Kidney epithelial cell (primary cell): Measurements from ENCODE around the gene THSD4. TPM values are rescaled to one million over a fixed set of nuclear protein-coding genes. Genes with fewer than 3 reads are reported as not detected.

ENCODE experiments used
- DNase-seq: peaks from one replicate; pipeline ENCODE4 v3.0.0-alpha.2; 2010; ENCODE audit warnings: low read depth
- H3K27me3 ChIP-seq: 2 replicates; pipeline ENCODE4 v1.6.0; 2011; ENCODE audit warnings: low read length; ENCODE audit not compliant: control insufficient read depth, insufficient read depth
- H3K36me3 ChIP-seq: 2 replicates; pipeline ENCODE4 v1.5.1; 2011; ENCODE audit warnings: low read length; ENCODE audit not compliant: control insufficient read depth, insufficient read depth
- H3K4me3 ChIP-seq: 2 replicates; pipeline ENCODE4 v1.5.1; 2011; ENCODE audit warnings: low read depth, mild to moderate bottlenecking, control low read depth, low read length
- total RNA-seq: library from RNA; depleted of rRNA; stranded (reverse); fragments of >200 nt; gene quantifications from 2 replicates; pipeline ENCODE4 v1.2.3, GENCODE V29; 2015
- TF ChIP-seq, protein P1 (sequence below): IDR thresholded peaks from 2 replicates; pipeline ENCODE4 v1.5.1; 2011; ENCODE audit warnings: mild to moderate bottlenecking, moderate library complexity, low read length, control low read depth, inconsistent platforms; ENCODE audit not compliant: insufficient read depth, poor library complexity, severe bottlenecking

The THSD4 gene
- total RNA-seq, 1 donor from 2014 or later, result 17.7 TPM

DNA sequence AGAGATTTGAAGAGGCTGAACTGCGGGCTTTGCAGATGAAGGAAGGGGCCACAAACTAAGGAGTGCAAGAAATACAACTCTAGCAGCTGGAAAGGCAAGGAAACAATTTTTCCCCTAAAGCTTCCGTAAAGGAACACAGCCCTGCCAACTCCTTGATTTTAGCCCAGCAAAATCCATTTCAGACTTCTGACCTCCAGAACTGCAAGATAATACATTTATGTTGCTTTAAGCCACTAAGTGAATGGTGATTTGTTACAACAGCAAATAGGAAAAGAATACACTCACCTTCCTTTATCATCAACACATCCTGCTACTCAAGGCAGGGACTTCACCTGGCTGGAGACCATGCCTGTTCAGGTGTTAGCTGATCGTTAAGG lies 575.8 kb downstream of the THSD4 start:
- Histone ChIP-seq H3K4me3 (no peak overlapping the region), H3K36me3 (no peaks in the 10 kb centered on the region)
- TF ChIP-seq, protein P1, sequence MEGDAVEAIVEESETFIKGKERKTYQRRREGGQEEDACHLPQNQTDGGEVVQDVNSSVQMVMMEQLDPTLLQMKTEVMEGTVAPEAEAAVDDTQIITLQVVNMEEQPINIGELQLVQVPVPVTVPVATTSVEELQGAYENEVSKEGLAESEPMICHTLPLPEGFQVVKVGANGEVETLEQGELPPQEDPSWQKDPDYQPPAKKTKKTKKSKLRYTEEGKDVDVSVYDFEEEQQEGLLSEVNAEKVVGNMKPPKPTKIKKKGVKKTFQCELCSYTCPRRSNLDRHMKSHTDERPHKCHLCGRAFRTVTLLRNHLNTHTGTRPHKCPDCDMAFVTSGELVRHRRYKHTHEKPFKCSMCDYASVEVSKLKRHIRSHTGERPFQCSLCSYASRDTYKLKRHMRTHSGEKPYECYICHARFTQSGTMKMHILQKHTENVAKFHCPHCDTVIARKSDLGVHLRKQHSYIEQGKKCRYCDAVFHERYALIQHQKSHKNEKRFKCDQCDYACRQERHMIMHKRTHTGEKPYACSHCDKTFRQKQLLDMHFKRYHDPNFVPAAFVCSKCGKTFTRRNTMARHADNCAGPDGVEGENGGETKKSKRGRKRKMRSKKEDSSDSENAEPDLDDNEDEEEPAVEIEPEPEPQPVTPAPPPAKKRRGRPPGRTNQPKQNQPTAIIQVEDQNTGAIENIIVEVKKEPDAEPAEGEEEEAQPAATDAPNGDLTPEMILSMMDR, result no peak

DNA sequence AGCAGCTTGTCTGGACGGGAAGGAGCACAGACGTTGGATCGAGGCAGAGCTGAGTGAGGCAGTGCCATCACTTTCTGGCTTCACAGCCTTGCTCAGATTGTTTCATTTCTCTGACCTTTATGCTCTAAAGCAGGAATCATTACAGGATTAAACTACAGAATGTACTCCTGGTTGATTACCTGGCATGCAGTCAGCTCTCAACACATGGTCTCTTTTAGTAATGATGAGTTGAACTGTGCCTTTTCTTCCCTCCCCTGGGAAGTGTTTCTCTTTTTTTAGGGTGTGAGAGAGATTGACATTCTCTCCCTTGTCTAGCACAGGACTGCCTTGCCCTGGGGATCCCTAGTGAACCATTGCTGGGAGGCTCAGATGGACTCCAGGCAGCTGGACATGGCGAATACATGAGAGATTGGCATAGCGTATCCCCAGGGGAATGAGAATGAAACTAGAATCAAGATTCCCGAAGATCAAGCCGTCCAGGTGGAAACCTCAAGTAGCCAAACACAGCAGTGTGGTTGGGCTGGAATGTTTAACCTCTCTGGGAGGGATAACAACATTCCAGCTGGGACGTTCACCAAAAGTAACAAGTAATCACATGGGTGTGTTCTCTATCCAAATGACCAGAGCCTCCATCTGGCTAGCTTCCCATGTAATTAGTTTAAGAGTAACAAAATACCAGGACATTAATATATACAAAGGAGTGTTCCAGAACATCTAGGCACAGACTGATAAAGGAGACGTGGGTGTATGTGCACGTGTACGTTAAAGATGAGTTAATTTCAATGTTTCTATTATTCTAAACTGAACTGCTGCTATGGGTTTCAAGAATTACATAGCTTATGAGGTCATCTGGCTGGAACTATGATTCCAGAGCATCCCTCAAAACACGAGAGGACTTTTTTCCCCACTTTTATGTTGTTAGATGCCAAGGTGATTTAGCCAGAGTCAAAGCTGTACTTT lies 576.5 kb downstream of the THSD4 start:
- Histone ChIP-seq H3K4me3 (no peak overlapping the region), H3K36me3 (no peaks in the 10 kb centered on the region), H3K27me3 (no peaks in the 10 kb centered on the region)
- DNase-seq, result peak; percentile 86
- TF ChIP-seq, protein P1, result no peak

More for the DNA sequence above, 575.8 kb downstream of the THSD4 start:
- DNase-seq, result no peak
- no peaks in the 10 kb centered on the region for H3K27me3 ChIP-seq

DNA sequence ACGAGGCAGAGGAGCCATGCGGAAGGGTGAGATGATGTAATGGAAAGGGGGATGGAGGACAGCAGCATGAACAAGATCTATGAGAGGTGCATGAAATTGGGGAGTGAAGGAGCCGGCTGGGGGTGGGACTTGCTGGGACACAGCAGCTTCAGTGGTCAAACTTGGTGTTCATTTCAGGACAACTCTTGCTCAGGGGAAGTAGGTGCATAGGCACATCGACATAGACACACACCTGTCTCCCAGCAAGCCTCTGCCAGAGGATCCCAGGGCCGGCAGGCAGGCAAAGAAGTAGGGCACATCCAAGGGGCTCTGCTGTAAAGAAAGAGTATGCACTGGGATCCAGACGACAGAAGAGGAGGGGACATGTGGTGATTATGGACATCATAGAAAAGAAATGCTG lies 582.0 kb downstream of the THSD4 start:
- TF ChIP-seq, protein P1, result no peak
- no peaks in the 10 kb centered on the region for H3K27me3 ChIP-seq
- H3K4me3 ChIP-seq, result no peak overlapping the region
- DNase-seq, result no peak
- no peaks in the 10 kb centered on the region for H3K36me3 ChIP-seq

DNA sequence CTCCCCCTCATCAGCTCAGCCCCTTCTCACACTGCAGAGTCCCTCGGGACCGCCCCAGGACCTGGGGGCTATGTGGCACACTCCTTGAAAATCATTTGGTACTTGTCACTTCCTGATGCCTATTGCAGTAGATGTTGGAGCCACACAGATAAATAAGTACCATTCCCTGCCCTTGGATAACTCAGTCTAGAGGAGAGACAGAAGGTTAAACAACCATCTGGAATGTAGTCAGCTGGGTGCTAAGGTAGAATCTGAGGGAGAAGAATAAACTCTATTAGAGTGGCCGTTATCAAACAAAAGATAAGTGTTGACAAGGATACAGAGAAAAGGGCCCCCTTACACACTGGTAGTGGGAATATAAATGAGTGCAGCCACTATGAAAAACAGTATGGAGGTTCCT lies 582.8 kb downstream of the THSD4 start:
- no peak for DNase-seq

DNA sequence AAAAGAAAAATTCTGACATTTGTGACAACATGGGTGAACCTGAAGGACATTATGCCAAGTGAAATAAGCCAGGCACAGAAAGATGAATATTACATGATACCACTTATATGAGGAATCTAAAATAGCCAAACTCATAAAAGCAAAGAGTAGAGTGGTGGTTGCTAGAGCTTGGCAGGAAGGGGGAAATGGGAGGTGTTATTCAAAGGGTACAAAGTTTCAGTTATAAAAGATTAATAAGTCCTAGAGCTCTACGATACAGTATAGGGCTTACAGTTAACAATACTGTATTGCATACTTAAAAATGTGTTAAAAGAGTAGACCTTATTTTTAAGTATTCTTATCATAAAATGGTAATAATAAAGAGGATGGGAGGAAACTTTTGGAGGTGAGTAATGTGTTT lies 583.5 kb downstream of the THSD4 start:
- TF ChIP-seq, protein P1, result no peak
- no peak for DNase-seq
- no peaks in the 10 kb centered on the region for H3K36me3 ChIP-seq
- H3K4me3 ChIP-seq, result no peak overlapping the region
- no peaks in the 10 kb centered on the region for H3K27me3 ChIP-seq

More for the DNA sequence above, 582.8 kb downstream of the THSD4 start:
- Histone ChIP-seq H3K4me3 (no peak overlapping the region), H3K27me3 (no peaks in the 10 kb centered on the region), H3K36me3 (no peaks in the 10 kb centered on the region)
- TF ChIP-seq, protein P1, result no peak
